Vagina (tissue), 2 donors: Measurements from ENCODE around the gene NUBPL.

Experiments used
- CTCF ChIP-seq, 3 experiments: fragments of 450-650 bp in 2 of 3; fragments of 200-600 bp in 1 of 3; sonication (generic) in 1 of 3; IDR thresholded peaks; one replicate each; pipeline ENCODE4 v1.5.1; 2017 to 2019; ENCODE audit warnings: antibody characterized with exemption in 3 of 3, mild to moderate bottlenecking in 2 of 3, moderate library complexity in 2 of 3
- POLR2A ChIP-seq, 2 donors: fragments of 450-650 bp; IDR thresholded peaks; one replicate each; pipeline ENCODE4 v1.6.1; 2017; ENCODE audit warnings: antibody characterized with exemption in 2 of 2, mild to moderate bottlenecking in 2 of 2, moderate library complexity in 2 of 2
- POLR2AphosphoS5 ChIP-seq, 2 donors: sonication (generic); formaldehyde crosslinking; IDR thresholded peaks; one replicate each; pipeline ENCODE4 v1.9.0; 2017; ENCODE audit warnings: antibody characterized with exemption in 2 of 2, mild to moderate bottlenecking in 2 of 2, low read depth in 1 of 2; ENCODE audit not compliant: insufficient read depth in 1 of 2

GRCh38 chr14:31879661-31880348 is 318.6 kb downstream of the NUBPL start:
- TF ChIP-seq CTCF (IDR thresholded peaks at IDR 0.05) (no peak), POLR2A (IDR thresholded peaks at IDR 0.05) (no peak), POLR2AphosphoS5 (IDR thresholded peaks at IDR 0.05; ENCODE audit: insufficient read depth in 1 of 2, low read depth in 1 of 2) (no peak)
